Natural killer cell (primary cell): ENCODE data around the gene ADGRV1. TPM values are rescaled to one million over a fixed set of nuclear protein-coding genes. Genes with fewer than 3 reads are reported as not detected.

Experiments
- ATAC-seq, 3 donors: fragments of 150-1000 bp in 2 of 3; fragments of 200-7000 bp in 1 of 3; cut with Tn5 transposase; 1 replicate in 1 of 3; 2 replicates in 2 of 3; pipeline ENCODE4 v1.10.0; 2021; ENCODE audit warnings: mild to moderate bottlenecking in 2 of 3, moderate library complexity in 2 of 3
- DNase-seq, 2 donors: peaks; one replicate each; pipeline versions ENCODE4 v3.0.0 to v3.0.0-alpha.2; 2013 to 2021; ENCODE audit warnings: mixed read lengths in 1 of 2
- H3K27ac ChIP-seq: one replicate; pipeline ENCODE4 v1.5.1; 2013; ENCODE audit warnings: mild to moderate bottlenecking, low read length
- H3K27me3 ChIP-seq: one replicate; pipeline ENCODE4 v1.6.1; 2013; ENCODE audit warnings: low read length; ENCODE audit not compliant: control insufficient read depth, insufficient read depth
- H3K36me3 ChIP-seq: one replicate; pipeline ENCODE4 v1.6.1; 2013; ENCODE audit warnings: low read length; ENCODE audit not compliant: control insufficient read depth, insufficient read depth
- H3K4me1 ChIP-seq: one replicate; pipeline ENCODE4 v1.6.1; 2013; ENCODE audit warnings: low read length; ENCODE audit not compliant: control insufficient read depth, insufficient read depth
- H3K4me3 ChIP-seq: one replicate; pipeline ENCODE4 v1.5.1; 2013; ENCODE audit warnings: low read length
- H3K9me3 ChIP-seq: one replicate; pipeline ENCODE4 v1.6.1; 2013; ENCODE audit warnings: low read length; ENCODE audit not compliant: control insufficient read depth, insufficient read depth
- H3K27ac Mint-ChIP-seq, 2 donors: one replicate each; pipeline ENCODE4 v1.8.0; 2022; ENCODE audit warnings: mild to moderate bottlenecking in 2 of 2, mixed read lengths in 2 of 2, moderate library complexity in 1 of 2
- H3K27me3 Mint-ChIP-seq, 2 donors: one replicate each; pipeline ENCODE4 v1.8.0; 2022; ENCODE audit warnings: low read depth in 2 of 2, mixed read lengths in 2 of 2
- H3K36me3 Mint-ChIP-seq: one replicate; pipeline ENCODE4 v1.8.0; 2022; ENCODE audit warnings: mixed read lengths
- H3K4me1 Mint-ChIP-seq, 2 donors: one replicate each; pipeline ENCODE4 v1.8.0; 2022; ENCODE audit warnings: mixed read lengths in 2 of 2
- H3K4me3 Mint-ChIP-seq: one replicate; pipeline ENCODE4 v1.8.0; 2022; ENCODE audit warnings: mild to moderate bottlenecking, moderate library complexity, mixed read lengths
- H3K9me3 Mint-ChIP-seq, 2 donors: one replicate each; pipeline ENCODE4 v1.8.0; 2022; ENCODE audit warnings: mixed read lengths in 2 of 2
- CTCF ChIP-seq: fragments of 200-600 bp; IDR thresholded peaks from one replicate; pipeline ENCODE4 v1.8.0; 2022; ENCODE audit warnings: antibody characterized with exemption
- WGBS: methylation state at CpG from one replicate; pipeline ENCODE4 v1.1.7; 2013; ENCODE audit warnings: missing lambda C conversion rate; ENCODE audit not compliant: insufficient coverage; 5-methylcytosine and 5-hydroxymethylcytosine counted together
- intact Hi-C: fragments of 100-400 bp; cut with micrococcal nuclease; formaldehyde crosslinking; loops from one replicate; pipeline ENCODE4 v1.14.2; 2022
- total RNA-seq, 4 donors: library from RNA; stranded (reverse); fragments of 120-200 nt in 1 of 4; gene quantifications; one replicate each; pipeline versions ENCODE4 v1.2.3 to v1.2.4, GENCODE V29; 2013 to 2022

ADGRV1 gene
- total RNA-seq, 3 donors from 2014 or later (not counting 1 experiment from before 2014, with no cell fraction given): 0.50 to 0.71 TPM; not detected in 1

DNA sequence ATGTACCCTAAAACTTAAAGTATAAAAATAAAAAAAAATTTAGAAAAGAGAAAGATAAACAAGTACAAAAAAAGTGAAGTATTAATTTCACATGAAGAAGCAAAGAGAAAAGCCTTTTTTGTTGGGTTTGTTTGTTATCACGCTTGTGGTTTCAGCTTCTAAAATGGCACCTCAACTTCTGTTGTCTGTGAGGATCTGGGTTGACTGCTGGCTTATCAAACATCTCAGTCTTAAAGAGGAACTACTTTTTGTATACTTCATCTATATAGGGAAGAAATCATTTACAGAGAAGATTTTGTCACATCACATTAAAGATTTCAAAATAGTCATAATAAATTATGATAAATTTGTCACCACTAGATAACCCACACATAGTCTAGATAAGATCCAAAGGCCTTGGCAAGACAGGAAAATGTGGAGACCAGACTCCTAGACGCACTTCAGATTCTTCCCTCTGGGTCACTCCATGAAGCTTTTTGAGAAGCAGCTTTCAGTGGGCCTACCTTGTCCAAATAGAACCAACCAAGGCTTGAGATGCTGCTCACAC, 8.8 kb upstream of the ADGRV1 start:
- TF ChIP-seq CTCF: no peak
- Histone ChIP-seq H3K27me3 (peaks cover 3% of the 10 kb centered on the region), H3K36me3 (no peaks in the 10 kb centered on the region), H3K4me3 (no peak overlapping the region), H3K27ac (no peak overlapping the region), H3K9me3 (no peaks in the 10 kb centered on the region), H3K4me1 (no peaks in the 10 kb centered on the region)
- DNase-seq: no peak
- no peaks in the 10 kb centered on the region for H3K9me3 Mint-ChIP-seq
- intact Hi-C loops: no loop called here
- peak in 1 of 3 donors; percentile 81 for ATAC-seq
- H3K27me3 Mint-ChIP-seq: peaks cover 21 to 28% of the 10 kb centered on the region in 2 donors
- H3K4me3 Mint-ChIP-seq: no peak overlapping the region
- H3K4me1 Mint-ChIP-seq: no peaks in the 10 kb centered on the region
- 54% methylated on average over 2 of the region's 2 CpGs for WGBS
- no peak overlapping the region for H3K27ac Mint-ChIP-seq
- no peaks in the 10 kb centered on the region for H3K36me3 Mint-ChIP-seq

DNA sequence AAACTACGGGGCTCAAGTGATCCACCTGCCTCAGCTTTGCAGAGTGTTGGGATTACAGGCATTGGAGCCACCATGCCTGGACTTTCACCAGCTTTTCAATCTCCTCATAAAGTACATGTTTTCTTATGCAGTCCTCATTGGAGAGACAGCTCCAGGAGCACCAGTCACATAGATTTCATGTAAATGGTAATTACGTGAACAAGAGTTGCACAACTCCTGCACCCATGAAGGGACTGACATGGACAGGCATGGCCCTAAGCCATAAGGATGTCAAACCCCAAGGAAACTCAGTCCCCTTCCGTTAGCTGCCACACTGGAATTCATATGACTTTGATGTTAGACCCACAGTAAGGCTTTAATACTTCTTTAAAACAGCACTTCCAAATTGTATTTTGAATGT, 7.6 kb upstream of the ADGRV1 start:
- intact Hi-C loops: no loop called here

GRCh38 chr5:90551376-90551775, 7.2 kb upstream of the ADGRV1 start:
- no peak for TF ChIP-seq CTCF
- Histone ChIP-seq H3K4me3 (no peak overlapping the region), H3K27me3 (no peaks in the 10 kb centered on the region), H3K9me3 (no peaks in the 10 kb centered on the region), H3K36me3 (no peaks in the 10 kb centered on the region), H3K4me1 (no peaks in the 10 kb centered on the region), H3K27ac (no peak overlapping the region)
- Mint-ChIP-seq H3K27ac (no peak overlapping the region), H3K4me1 (no peaks in the 10 kb centered on the region), H3K4me3 (no peak overlapping the region), H3K36me3 (no peaks in the 10 kb centered on the region), H3K27me3 (peaks cover 20 to 38% of the 10 kb centered on the region in 2 donors), H3K9me3 (no peaks in the 10 kb centered on the region)
- 66% methylated on average over 5 of the region's 5 CpGs for WGBS
- DNase-seq (no peak), ATAC-seq (no peak)
- intact Hi-C loops: no loop called here

More for the DNA sequence above, 7.6 kb upstream of the ADGRV1 start:
- H3K9me3 Mint-ChIP-seq: no peaks in the 10 kb centered on the region
- no peaks in the 10 kb centered on the region for H3K36me3 Mint-ChIP-seq
- H3K4me3 Mint-ChIP-seq: no peak overlapping the region
- DNase-seq (no peak), ATAC-seq (no peak)
- WGBS: 51% methylated on average over 3 of the region's 3 CpGs
- H3K9me3 ChIP-seq: no peaks in the 10 kb centered on the region
- H3K4me3 ChIP-seq: no peak overlapping the region
- no peak overlapping the region for H3K27ac Mint-ChIP-seq
- no peaks in the 10 kb centered on the region for H3K4me1 ChIP-seq
- no peaks in the 10 kb centered on the region for H3K27me3 ChIP-seq
- H3K36me3 ChIP-seq: no peaks in the 10 kb centered on the region
- no peak for TF ChIP-seq CTCF
- peaks cover 19 to 38% of the 10 kb centered on the region in 2 donors for H3K27me3 Mint-ChIP-seq
- H3K27ac ChIP-seq: no peak overlapping the region
- no peaks in the 10 kb centered on the region for H3K4me1 Mint-ChIP-seq

DNA sequence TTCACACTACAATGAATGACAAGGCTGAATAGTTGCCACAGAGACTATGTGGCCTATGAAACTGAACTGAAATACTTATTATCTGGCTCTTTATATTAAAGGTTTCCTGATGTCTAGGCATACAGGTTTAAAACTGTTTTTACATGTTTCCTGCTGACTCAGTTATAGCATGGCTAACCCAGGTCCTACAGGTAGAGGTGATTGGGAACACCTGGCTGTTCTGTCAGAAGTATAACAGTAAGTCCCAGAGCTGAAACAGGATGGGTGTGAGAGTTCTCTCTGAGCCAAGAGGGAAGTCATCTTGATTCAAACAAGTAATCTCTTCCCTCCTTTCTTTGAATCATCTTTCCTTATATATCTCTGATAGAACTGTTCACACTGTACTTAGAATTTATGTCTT, 4.9 kb upstream of the ADGRV1 start:
- Mint-ChIP-seq H3K27ac (no peak overlapping the region), H3K36me3 (no peaks in the 10 kb centered on the region)
- ATAC-seq: no peak

More for the DNA sequence above, 4.9 kb upstream of the ADGRV1 start:
- no peak overlapping the region for H3K4me3 Mint-ChIP-seq
- Histone ChIP-seq H3K9me3 (no peaks in the 10 kb centered on the region), H3K36me3 (no peaks in the 10 kb centered on the region), H3K4me3 (no peak overlapping the region), H3K27me3 (peaks cover 12% of the 10 kb centered on the region), H3K4me1 (peaks cover 5% of the 10 kb centered on the region), H3K27ac (no peak overlapping the region)
- H3K9me3 Mint-ChIP-seq: no peaks in the 10 kb centered on the region
- intact Hi-C loops: no loop called here
- no peak for DNase-seq
- no peak for TF ChIP-seq CTCF
- peaks cover 36 to 55% of the 10 kb centered on the region in 2 donors for H3K27me3 Mint-ChIP-seq
- peaks cover 0 to 8% of the 10 kb centered on the region in 2 donors for H3K4me1 Mint-ChIP-seq
